GM12873 (cell line): Measurements from ENCODE around the gene CYP3A4.

Experiments
- TF ChIP-seq, protein P1 (sequence below): IDR thresholded peaks from 2 replicates; pipeline ENCODE4 v1.5.1; 2012; ENCODE audit warnings: low read depth, mild to moderate bottlenecking, moderate library complexity, low read length, control low read depth; ENCODE audit not compliant: insufficient read depth; ENCODE audit errors: missing control alignments

CYP3A4 gene

DNA sequence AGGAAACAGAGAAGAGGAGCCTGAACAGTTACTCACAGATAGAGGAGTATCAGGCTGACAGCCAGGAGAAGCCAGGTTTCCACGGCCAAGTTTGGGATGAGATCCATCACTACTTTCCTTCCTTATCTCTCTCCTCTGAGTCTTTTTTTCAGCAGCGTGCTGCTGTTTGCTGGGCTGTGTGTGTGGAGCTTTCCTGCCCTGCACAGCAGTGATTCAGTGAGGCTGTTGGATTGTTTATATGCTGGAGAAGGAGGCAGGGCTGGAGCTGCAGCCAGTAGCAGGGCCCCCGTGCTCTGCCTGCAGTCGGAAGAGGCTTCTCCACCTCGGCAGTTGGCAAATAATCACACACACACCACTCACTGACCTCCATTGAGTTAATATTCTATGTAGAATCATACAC is 49.0 kb downstream of the CYP3A4 start, which contains the start of gene CYP3A7:
Gene CYP3A7, minus strand, starts transcription at position 210 of the 400 bp plus-strand sequence. Its CDS starts 103 bp downstream, at position 107.
- TF ChIP-seq, protein P1, sequence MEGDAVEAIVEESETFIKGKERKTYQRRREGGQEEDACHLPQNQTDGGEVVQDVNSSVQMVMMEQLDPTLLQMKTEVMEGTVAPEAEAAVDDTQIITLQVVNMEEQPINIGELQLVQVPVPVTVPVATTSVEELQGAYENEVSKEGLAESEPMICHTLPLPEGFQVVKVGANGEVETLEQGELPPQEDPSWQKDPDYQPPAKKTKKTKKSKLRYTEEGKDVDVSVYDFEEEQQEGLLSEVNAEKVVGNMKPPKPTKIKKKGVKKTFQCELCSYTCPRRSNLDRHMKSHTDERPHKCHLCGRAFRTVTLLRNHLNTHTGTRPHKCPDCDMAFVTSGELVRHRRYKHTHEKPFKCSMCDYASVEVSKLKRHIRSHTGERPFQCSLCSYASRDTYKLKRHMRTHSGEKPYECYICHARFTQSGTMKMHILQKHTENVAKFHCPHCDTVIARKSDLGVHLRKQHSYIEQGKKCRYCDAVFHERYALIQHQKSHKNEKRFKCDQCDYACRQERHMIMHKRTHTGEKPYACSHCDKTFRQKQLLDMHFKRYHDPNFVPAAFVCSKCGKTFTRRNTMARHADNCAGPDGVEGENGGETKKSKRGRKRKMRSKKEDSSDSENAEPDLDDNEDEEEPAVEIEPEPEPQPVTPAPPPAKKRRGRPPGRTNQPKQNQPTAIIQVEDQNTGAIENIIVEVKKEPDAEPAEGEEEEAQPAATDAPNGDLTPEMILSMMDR: no peak

- TF ChIP-seq, protein P1: peak; percentile 62
Observed at GRCh38 chr7:99733448-99733847, 50.5 kb downstream of the CYP3A4 start.

DNA sequence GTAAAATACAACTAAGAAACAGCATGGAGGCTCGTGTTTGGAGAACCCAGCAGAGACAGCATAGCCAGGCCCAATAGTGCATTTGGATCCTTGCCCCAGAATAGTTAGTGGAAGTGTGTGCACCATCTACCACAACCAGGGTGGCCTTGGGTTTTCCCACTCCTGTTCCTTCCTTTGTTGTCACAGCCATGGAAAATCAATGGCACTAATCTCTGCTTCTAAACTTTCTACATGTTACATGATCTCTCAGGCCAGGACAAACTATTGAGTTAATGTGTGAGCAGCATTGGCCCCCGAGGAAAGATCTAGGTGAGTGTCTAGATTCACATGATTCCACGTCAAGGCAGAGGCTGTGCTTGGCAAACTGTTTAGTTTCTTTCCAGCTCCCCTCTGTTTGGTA is 51.0 kb downstream of the CYP3A4 start:
- TF ChIP-seq, protein P1: no peak

DNA sequence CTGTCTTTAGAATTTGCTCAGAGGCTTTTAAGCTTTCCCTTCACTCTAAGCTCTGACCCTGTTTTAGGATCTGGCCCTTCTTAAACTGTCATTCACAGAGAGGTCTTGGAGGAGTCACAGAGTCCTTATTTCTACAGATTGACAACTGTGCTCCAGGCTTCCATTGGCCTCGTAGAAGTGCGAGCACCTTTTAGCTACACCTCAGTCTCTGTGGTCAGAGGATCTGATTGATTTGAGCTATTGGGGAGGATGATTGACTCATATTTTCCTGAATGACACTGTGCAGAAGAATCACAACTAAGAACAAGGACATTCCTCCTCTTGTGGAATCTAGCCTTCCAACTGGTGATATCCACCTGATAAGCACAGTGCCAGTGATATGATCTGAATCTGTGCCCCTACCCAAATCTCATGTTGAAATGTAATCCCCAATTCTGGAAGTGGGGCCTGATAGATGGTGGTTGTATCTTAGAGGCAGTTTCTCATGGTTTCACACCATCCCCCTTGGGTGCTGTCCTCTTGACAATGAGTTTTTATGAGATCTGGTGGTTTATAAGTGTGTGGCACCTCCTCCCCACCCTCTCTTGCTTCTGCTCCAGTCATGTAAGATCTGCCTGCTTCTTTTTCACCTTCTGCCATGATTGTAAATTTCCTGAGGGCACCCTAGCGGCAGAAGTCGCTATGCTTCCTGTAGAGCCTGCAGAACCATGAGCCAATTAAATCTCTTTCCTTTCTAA is 52.2 kb downstream of the CYP3A4 start:
- TF ChIP-seq, protein P1: no peak

DNA sequence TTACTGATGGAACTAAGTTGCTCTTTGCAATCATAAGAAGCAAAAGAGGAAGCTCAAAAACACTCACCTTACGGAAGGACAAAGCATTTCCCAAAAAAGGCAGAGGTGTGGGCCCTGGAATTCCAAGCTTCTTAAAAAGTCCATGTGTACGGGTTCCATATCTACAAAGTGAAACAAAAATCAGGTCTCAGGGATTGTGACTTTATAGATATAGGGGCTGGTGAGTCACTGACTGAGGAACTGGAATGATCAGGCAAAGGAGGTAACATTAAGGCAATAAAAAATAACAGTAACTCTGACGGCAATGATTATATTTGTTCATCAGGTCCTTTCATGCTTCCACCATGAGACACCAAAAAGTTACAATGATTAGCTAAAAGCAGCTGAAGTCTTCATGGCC is 53.0 kb downstream of the CYP3A4 start:
- TF ChIP-seq, protein P1: no peak

- TF ChIP-seq, protein P1: no peak
Observed at GRCh38 chr7:99730238-99730810, 53.7 kb downstream of the CYP3A4 start.

- TF ChIP-seq, protein P1: no peak
Observed at GRCh38 chr7:99729486-99730237, 54.3 kb downstream of the CYP3A4 start.
